GM12878 (cell line): ENCODE results near the gene NDUFS4. TPM values are rescaled to one million over a fixed set of nuclear protein-coding genes. Genes with fewer than 3 reads are reported as not detected.

ENCODE experiments used
- ATAC-seq: fragments of 200-7000 bp; cut with Tn5 transposase; 3 replicates; pipeline ENCODE4 v1.9.1; 2020; ENCODE audit warnings: mild to moderate bottlenecking, moderate library complexity
- BruUV-seq: library from RNA; stranded (reverse); fragments of 400-500 nt; replicated peaks from 2 replicates; lab custom pipeline; 2021; lab: Mats Ljungman, UMichigan
- CTCF ChIA-PET: fragments of 300-600 bp; sonication (Branson Sonifier 250); formaldehyde crosslinking; extraction: SDS; loops from one replicate; lab custom pipeline; 2021; ENCODE audit warnings: inconsistent platforms; lab: Yijun Ruan, JAX
- POLR2A ChIA-PET: fragments of 350-600 bp; formaldehyde crosslinking; extraction: SDS; loops from one replicate; lab custom pipeline; 2021; ENCODE audit warnings: inconsistent platforms; lab: Charles Lee
- RAD21 ChIA-PET: fragments of 300-600 bp; sonication (Branson Sonifier 250); formaldehyde crosslinking; loops from one replicate; lab custom pipeline; 2023; ENCODE audit warnings: antibody characterized with exemption; ENCODE audit not compliant: unreplicated experiment; lab: Charles Lee
- SMC1A ChIA-PET: fragments of 300-600 bp; sonication (Branson Sonifier 250); formaldehyde crosslinking; loops from one replicate; lab custom pipeline; 2023; ENCODE audit not compliant: unreplicated experiment, uncharacterized antibody; lab: Charles Lee
- DNase-seq: peaks from one replicate; pipeline ENCODE4 v3.0.0-alpha.2; 2011; ENCODE audit warnings: low read depth, low spot score
- FAIRE-seq: peaks from 3 replicates; lab custom pipeline; 2011; peaks lifted over from hg19 to GRCh38; lab: Jason Lieb, UNC
- H2AFZ ChIP-seq: 2 replicates; pipeline ENCODE4 v1.6.0; 2011; ENCODE audit warnings: low read depth, low read length, control low read depth; ENCODE audit not compliant: control insufficient read depth
- H3K27ac ChIP-seq: 2 replicates; pipeline ENCODE4 v1.5.1; 2011; ENCODE audit warnings: control low read depth; ENCODE audit not compliant: control insufficient read depth, insufficient read depth
- H3K27me3 ChIP-seq, 2 experiments: replicated peaks in 1 of 2; 2 replicates each; pipeline versions ENCODE4 v1.6.0 to v1.6.1; 2011; ENCODE audit warnings: low read length in 1 of 2; ENCODE audit not compliant: control insufficient read depth in 2 of 2, insufficient read depth in 2 of 2
- H3K36me3 ChIP-seq, 2 experiments: 2 replicates each; pipeline ENCODE4 v1.5.1; 2011; ENCODE audit warnings: low read length in 1 of 2; ENCODE audit not compliant: control insufficient read depth in 2 of 2, insufficient read depth in 2 of 2
- H3K4me1 ChIP-seq: 2 replicates; pipeline ENCODE4 v1.6.1; 2011; ENCODE audit warnings: mild to moderate bottlenecking, low read length, moderate library complexity, mixed read lengths; ENCODE audit not compliant: control insufficient read depth, insufficient read depth
- H3K4me2 ChIP-seq: 2 replicates; pipeline ENCODE4 v1.6.0; 2011; ENCODE audit warnings: control low read depth; ENCODE audit not compliant: control insufficient read depth, insufficient read depth
- H3K4me3 ChIP-seq: fragments of 200-600 bp; sonication (generic); 2 replicates; pipeline ENCODE4 v1.5.1; 2016
- H3K79me2 ChIP-seq: 2 replicates; pipeline ENCODE4 v1.6.0; 2011; ENCODE audit warnings: low read length; ENCODE audit not compliant: control insufficient read depth, insufficient read depth
- H3K9ac ChIP-seq: 2 replicates; pipeline ENCODE4 v1.8.0; 2011; ENCODE audit warnings: low read length, control low read depth, mixed read lengths; ENCODE audit not compliant: control insufficient read depth, insufficient read depth
- H3K9me3 ChIP-seq: replicated peaks from 3 replicates; pipeline ENCODE4 v1.5.1; 2011; ENCODE audit warnings: mild to moderate bottlenecking, low read length; ENCODE audit not compliant: control insufficient read depth, insufficient read depth
- H4K20me1 ChIP-seq: 2 replicates; pipeline ENCODE4 v1.6.0; 2011; ENCODE audit not compliant: control insufficient read depth, insufficient read depth
- BCL11A ChIP-seq: IDR thresholded peaks from 2 replicates; pipeline ENCODE4 v1.6.1; 2011; ENCODE audit warnings: low read depth, low read length
- CBX5 ChIP-seq: sonication (generic); IDR thresholded peaks from 2 replicates; pipeline ENCODE4 v1.6.1; 2016; ENCODE audit warnings: low read depth, moderate library complexity, mild to moderate bottlenecking, inconsistent platforms
- CREB1 ChIP-seq: IDR thresholded peaks from 2 replicates; pipeline ENCODE4 v1.6.1; 2012; ENCODE audit warnings: low read depth, mild to moderate bottlenecking, inconsistent platforms
- EGR1 ChIP-seq, 2 experiments: IDR thresholded peaks; 1 replicate in 1 of 2; 2 replicates in 1 of 2; pipeline ENCODE4 v1.6.1; 2011 to 2012; ENCODE audit warnings: low read depth in 2 of 2, low read length in 2 of 2, borderline replicate concordance in 1 of 2, mild to moderate bottlenecking in 1 of 2, moderate library complexity in 1 of 2
- EP300 ChIP-seq, 2 experiments: fragments of 150-350 bp in 1 of 2; IDR thresholded peaks; 2 replicates each; pipeline ENCODE4 v1.6.1; 2011 to 2012; ENCODE audit warnings: low read depth in 2 of 2, low read length in 2 of 2, borderline replicate concordance in 1 of 2, improper control_type of control experiment in 1 of 2, inconsistent platforms in 1 of 2; ENCODE audit not compliant: control insufficient read depth in 1 of 2
- FOS ChIP-seq: IDR thresholded peaks from 3 replicates; pipeline ENCODE4 v1.6.1; 2011; ENCODE audit warnings: borderline replicate concordance; ENCODE audit not compliant: insufficient read length; ENCODE audit errors: extremely low read depth
- HCFC1 ChIP-seq: fragments of 150-350 bp; IDR thresholded peaks from 2 replicates; pipeline ENCODE4 v1.6.1; 2014; ENCODE audit warnings: low read length
- IKZF2 ChIP-seq, 2 experiments: fragments of 450-650 bp; IDR thresholded peaks; 2 replicates each; pipeline ENCODE4 v1.6.1; 2017; ENCODE audit warnings: mild to moderate bottlenecking in 2 of 2, moderate library complexity in 2 of 2
- JUND ChIP-seq: IDR thresholded peaks from 2 replicates; pipeline ENCODE4 v1.6.1; 2012; ENCODE audit warnings: low read depth, mild to moderate bottlenecking, low read length, improper control_type of control experiment, moderate library complexity
- LARP7 ChIP-seq: fragments of 450-650 bp; IDR thresholded peaks from 2 replicates; pipeline ENCODE4 v1.6.1; 2017; ENCODE audit warnings: mild to moderate bottlenecking
- NBN ChIP-seq: fragments of 450-650 bp; IDR thresholded peaks from 2 replicates; pipeline ENCODE4 v1.6.1; 2016
- REST ChIP-seq: IDR thresholded peaks from 2 replicates; pipeline ENCODE4 v1.6.1; 2012; ENCODE audit warnings: mild to moderate bottlenecking, low read depth, low read length
- WGBS: methylation state at CpG from one replicate; pipeline ENCODE4 v1.1.6; 2016; ENCODE audit warnings: low lambda C conversion rate; ENCODE audit not compliant: insufficient replicate concordance, insufficient coverage; ENCODE audit errors: missing lambda C conversion rate; 5-methylcytosine and 5-hydroxymethylcytosine counted together
- in situ Hi-C: fragments of 300-500 bp; cut with MboI; formaldehyde crosslinking; loops from 9 replicates; pipeline ENCODE4 v1.14.3; 2018; ENCODE audit warnings: mixed read lengths
- intact Hi-C: fragments of 100-400 bp; cut with micrococcal nuclease; formaldehyde crosslinking; loops from one replicate; pipeline ENCODE4 v1.14.2; 2022; ENCODE audit not compliant: unreplicated experiment
- polyA plus RNA-seq, 11 experiments: library from polyadenylated mRNA; depleted of rRNA in 4 of 11; unstranded in 6 of 11; stranded (reverse) in 5 of 11; fragments of >200 nt; fragmentation: Nextera tagmentation in 4 of 11; fragmentation: Illumina TruSeq in 1 of 11; extraction: Ambion mirVana in 4 of 11; extraction: Trizol in 1 of 11; gene quantifications; 1 replicate in 1 of 11; 2 replicates in 10 of 11; pipeline versions ENCODE4 v1.2.1 to v1.2.3, GENCODE V29; 2011 to 2016; ENCODE audit warnings: inconsistent platforms in 2 of 11, missing spikeins in 2 of 11, low read depth in 1 of 11
- total RNA-seq, 4 experiments: library from RNA; depleted of rRNA in 3 of 4; stranded (reverse); fragments of >200 nt in 3 of 4; fragmentation: Illumina TruSeq in 1 of 4; extraction: Trizol in 1 of 4; gene quantifications; 2 replicates each; pipeline versions ENCODE4 v1.2.1 to v1.2.3, GENCODE V29; 2013 to 2021
- TF ChIP-seq, protein P1 (sequence below): fragments of 450-650 bp; IDR thresholded peaks from 2 replicates; pipeline ENCODE4 v1.6.1; 2016; ENCODE audit warnings: mild to moderate bottlenecking
- TF ChIP-seq, protein P2 (sequence below): IDR thresholded peaks from 2 replicates; pipeline ENCODE4 v1.6.1; 2011; ENCODE audit warnings: low read depth, low read length, improper control_type of control experiment, borderline replicate concordance

Gene NDUFS4
- total and polyA plus RNA-seq, 10 of the 15 experiments (the other 5 are each of a cell fraction or from before 2014, with no cell fraction given) = 69.9 to 366 (median 114) TPM

GRCh38 chr5:53552561-53552960 lies 7.9 kb upstream of the NDUFS4 start:
- SMC1A ChIA-PET = interaction anchor here (1.0 kb wide), 1 partner anchor 22 kb away, joined by 3 read pairs; no protein-coding TSS in a partner anchor
- Histone ChIP-seq H3K9ac (no peak overlapping the region), H3K27me3 (no peaks in the 10 kb centered on the region), H3K4me3 (no peak overlapping the region), H3K36me3 (no peaks in the 10 kb centered on the region), H3K9me3 (no peaks in the 10 kb centered on the region), H3K4me2 (no peak overlapping the region), H4K20me1 (no peaks in the 10 kb centered on the region), H3K79me2 (no peaks in the 10 kb centered on the region), H2AFZ (no peak overlapping the region), H3K27ac (no peak overlapping the region), H3K4me1 (no peaks in the 10 kb centered on the region)
- CTCF ChIA-PET = no interaction called here
- in situ Hi-C loops (no loop called here), intact Hi-C loops (no loop called here)
- POLR2A ChIA-PET = interaction anchor here (0.5 to 0.6 kb wide), 2 partner anchors 11 to 23 kb away, joined by 4 to 8 read pairs; no protein-coding TSS in a partner anchor
- no peak for DNase-seq
- 38% methylated on average over 3 of the region's 3 CpGs for WGBS
- ATAC-seq = no peak
- TF ChIP-seq, protein P1, sequence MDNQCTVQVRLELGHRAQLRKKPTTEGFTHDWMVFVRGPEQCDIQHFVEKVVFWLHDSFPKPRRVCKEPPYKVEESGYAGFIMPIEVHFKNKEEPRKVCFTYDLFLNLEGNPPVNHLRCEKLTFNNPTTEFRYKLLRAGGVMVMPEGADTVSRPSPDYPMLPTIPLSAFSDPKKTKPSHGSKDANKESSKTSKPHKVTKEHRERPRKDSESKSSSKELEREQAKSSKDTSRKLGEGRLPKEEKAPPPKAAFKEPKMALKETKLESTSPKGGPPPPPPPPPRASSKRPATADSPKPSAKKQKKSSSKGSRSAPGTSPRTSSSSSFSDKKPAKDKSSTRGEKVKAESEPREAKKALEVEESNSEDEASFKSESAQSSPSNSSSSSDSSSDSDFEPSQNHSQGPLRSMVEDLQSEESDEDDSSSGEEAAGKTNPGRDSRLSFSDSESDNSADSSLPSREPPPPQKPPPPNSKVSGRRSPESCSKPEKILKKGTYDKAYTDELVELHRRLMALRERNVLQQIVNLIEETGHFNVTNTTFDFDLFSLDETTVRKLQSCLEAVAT = no peak
- no peak for TF ChIP-seq LARP7
- TF ChIP-seq EGR1 (IDR thresholded peaks at IDR 0.05; ENCODE audit: borderline replicate concordance in 1 of 2, low read depth in 2 of 2, low read length in 2 of 2) = no peak
- TF ChIP-seq CBX5 = no peak
- no peak for TF ChIP-seq IKZF2 (IDR thresholded peaks at IDR 0.05)
- TF ChIP-seq REST = no peak
- TF ChIP-seq HCFC1 = no peak
- TF ChIP-seq JUND = no peak
- TF ChIP-seq CREB1 = no peak
- no peak for TF ChIP-seq EP300 (IDR thresholded peaks at IDR 0.05; ENCODE audit: borderline replicate concordance in 1 of 2, control insufficient read depth in 1 of 2, low read depth in 2 of 2, low read length in 2 of 2)
- no peak for TF ChIP-seq BCL11A
- no peak for TF ChIP-seq NBN
- TF ChIP-seq, protein P2, sequence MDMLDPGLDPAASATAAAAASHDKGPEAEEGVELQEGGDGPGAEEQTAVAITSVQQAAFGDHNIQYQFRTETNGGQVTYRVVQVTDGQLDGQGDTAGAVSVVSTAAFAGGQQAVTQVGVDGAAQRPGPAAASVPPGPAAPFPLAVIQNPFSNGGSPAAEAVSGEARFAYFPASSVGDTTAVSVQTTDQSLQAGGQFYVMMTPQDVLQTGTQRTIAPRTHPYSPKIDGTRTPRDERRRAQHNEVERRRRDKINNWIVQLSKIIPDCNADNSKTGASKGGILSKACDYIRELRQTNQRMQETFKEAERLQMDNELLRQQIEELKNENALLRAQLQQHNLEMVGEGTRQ = no peak
- TF ChIP-seq FOS = no peak
- RAD21 ChIA-PET = interaction anchor here (0.6 kb wide), 1 partner anchor 676 kb away, joined by 3 read pairs; no protein-coding TSS in a partner anchor
- no TSS peak for BruUV-seq
- FAIRE-seq = no peak
